Measurements from ENCODE around the gene G6PC2.

DNA sequence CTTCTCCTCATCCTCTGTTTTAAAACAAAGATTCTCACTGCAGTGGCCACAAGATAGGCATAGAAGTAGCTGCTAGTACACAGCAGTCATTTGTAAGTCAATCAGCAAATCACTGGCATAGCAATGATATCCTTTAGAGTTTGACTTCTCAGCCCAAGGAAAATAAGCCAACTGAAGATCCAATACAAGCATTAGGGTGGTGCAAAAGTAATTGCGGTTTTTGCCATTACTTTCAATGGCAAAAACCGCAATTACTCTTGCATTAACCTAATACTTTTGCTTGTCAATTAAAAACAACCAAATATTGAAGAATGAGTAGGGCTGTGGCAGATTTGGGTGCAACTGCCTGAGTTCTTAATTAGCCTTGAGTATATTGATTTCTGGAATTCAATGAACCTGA is 2.8 kb downstream of the G6PC2 start:
- TF ChIP-seq, protein P1, sequence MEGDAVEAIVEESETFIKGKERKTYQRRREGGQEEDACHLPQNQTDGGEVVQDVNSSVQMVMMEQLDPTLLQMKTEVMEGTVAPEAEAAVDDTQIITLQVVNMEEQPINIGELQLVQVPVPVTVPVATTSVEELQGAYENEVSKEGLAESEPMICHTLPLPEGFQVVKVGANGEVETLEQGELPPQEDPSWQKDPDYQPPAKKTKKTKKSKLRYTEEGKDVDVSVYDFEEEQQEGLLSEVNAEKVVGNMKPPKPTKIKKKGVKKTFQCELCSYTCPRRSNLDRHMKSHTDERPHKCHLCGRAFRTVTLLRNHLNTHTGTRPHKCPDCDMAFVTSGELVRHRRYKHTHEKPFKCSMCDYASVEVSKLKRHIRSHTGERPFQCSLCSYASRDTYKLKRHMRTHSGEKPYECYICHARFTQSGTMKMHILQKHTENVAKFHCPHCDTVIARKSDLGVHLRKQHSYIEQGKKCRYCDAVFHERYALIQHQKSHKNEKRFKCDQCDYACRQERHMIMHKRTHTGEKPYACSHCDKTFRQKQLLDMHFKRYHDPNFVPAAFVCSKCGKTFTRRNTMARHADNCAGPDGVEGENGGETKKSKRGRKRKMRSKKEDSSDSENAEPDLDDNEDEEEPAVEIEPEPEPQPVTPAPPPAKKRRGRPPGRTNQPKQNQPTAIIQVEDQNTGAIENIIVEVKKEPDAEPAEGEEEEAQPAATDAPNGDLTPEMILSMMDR (IDR thresholded peaks at IDR 0.05; ENCODE audit: low read length), result no peak
- TF ChIP-seq EZH2phosphoT487 (IDR thresholded peaks at IDR 0.05; ENCODE audit: low read length), result no peak
